OCI-LY7 (cell line): ENCODE measurements around the gene SLC4A5. TPM values are rescaled to one million over a fixed set of nuclear protein-coding genes. Genes with fewer than 3 reads are reported as not detected.
A peak's percentile ranks its signal among the peaks of the same experiment; 100 is the strongest.

Experiments
- BruUV-seq: library from RNA; stranded (reverse); fragments of 400-500 nt; replicated peaks from 2 replicates; lab custom pipeline; 2021; lab: Mats Ljungman, UMichigan
- CTCF ChIA-PET: fragments of 300-600 bp; sonication (Branson Sonifier 250); formaldehyde crosslinking; loops from one replicate; lab custom pipeline; 2022; ENCODE audit warnings: antibody characterized with exemption; ENCODE audit not compliant: unreplicated experiment; lab: Charles Lee
- POLR2A ChIA-PET: fragments of 300-600 bp; sonication (Branson Sonifier 250); formaldehyde crosslinking; loops from one replicate; lab custom pipeline; 2022; ENCODE audit warnings: antibody characterized with exemption; lab: Charles Lee
- DNase-seq: peaks from one replicate; pipeline ENCODE4 v3.0.0-alpha.2; 2015; ENCODE audit warnings: low spot score
- H2AFZ ChIP-seq: fragments of 200-600 bp; sonication (generic), shearing (Covaris generic); 2 replicates; pipeline ENCODE4 v1.6.1; 2014; ENCODE audit warnings: mild to moderate bottlenecking, antibody characterized with exemption, low read length, moderate library complexity
- H3K27ac ChIP-seq: fragments of 200-600 bp; sonication (generic); 2 replicates; pipeline ENCODE4 v1.5.1; 2014; ENCODE audit warnings: mixed run types, low read depth, mild to moderate bottlenecking, moderate library complexity, low read length, inconsistent platforms; ENCODE audit not compliant: poor library complexity, severe bottlenecking
- H3K36me3 ChIP-seq: fragments of 200-600 bp; sonication (generic); 2 replicates; pipeline ENCODE4 v1.6.1; 2014; ENCODE audit warnings: mild to moderate bottlenecking, antibody characterized with exemption, low read length, moderate library complexity, mixed read lengths; ENCODE audit not compliant: insufficient read depth
- H3K4me1 ChIP-seq: fragments of 200-600 bp; sonication (generic); 2 replicates; pipeline ENCODE4 v1.5.1; 2014; ENCODE audit warnings: mild to moderate bottlenecking, low read length; ENCODE audit not compliant: insufficient read depth, poor library complexity, severe bottlenecking
- H3K4me2 ChIP-seq: fragments of 200-600 bp; sonication (generic); 2 replicates; pipeline ENCODE4 v1.6.1; 2014; ENCODE audit warnings: mild to moderate bottlenecking, low read length
- H3K4me3 ChIP-seq: fragments of 200-600 bp; sonication (generic); 2 replicates; pipeline ENCODE4 v1.5.1; 2014; ENCODE audit warnings: mild to moderate bottlenecking, low read depth, low read length; ENCODE audit not compliant: poor library complexity, severe bottlenecking
- H3K79me2 ChIP-seq: fragments of 200-600 bp; sonication (generic); 2 replicates; pipeline ENCODE4 v1.6.1; 2016; ENCODE audit warnings: low read depth, mild to moderate bottlenecking, low read length, moderate library complexity, mixed read lengths; ENCODE audit not compliant: insufficient read depth
- H3K9me2 ChIP-seq: fragments of 200-600 bp; sonication (generic); 2 replicates; pipeline ENCODE4 v1.6.1; 2016; ENCODE audit warnings: mild to moderate bottlenecking, low read length, mixed read lengths; ENCODE audit not compliant: insufficient read depth
- H3K9me3 ChIP-seq: fragments of 200-600 bp; sonication (generic); 2 replicates; pipeline ENCODE4 v1.6.1; 2014; ENCODE audit warnings: mild to moderate bottlenecking, mixed run types, low read length, mixed read lengths
- H4K20me1 ChIP-seq: fragments of 200-600 bp; sonication (generic); 2 replicates; pipeline ENCODE4 v1.6.1; 2014; ENCODE audit warnings: mild to moderate bottlenecking, antibody characterized with exemption, low read length, moderate library complexity, mixed read lengths; ENCODE audit not compliant: insufficient read depth
- EZH2phosphoT487 ChIP-seq: fragments of 200-600 bp; sonication (generic); IDR thresholded peaks from 2 replicates; pipeline ENCODE4 v1.6.1; 2018; ENCODE audit warnings: low read depth, borderline replicate concordance, mild to moderate bottlenecking, mixed run types, antibody characterized with exemption, low read length, moderate library complexity, mixed read lengths
- intact Hi-C: fragments of 100-400 bp; cut with micrococcal nuclease; formaldehyde crosslinking; loops from one replicate; pipeline ENCODE4 v1.10.0; 2022; ENCODE audit not compliant: unreplicated experiment
- total RNA-seq, 2 experiments: library from RNA; depleted of rRNA in 1 of 2; stranded (reverse); fragments of >200 nt in 1 of 2; shearing (Covaris generic) in 1 of 2; gene quantifications; 2 replicates each; pipeline ENCODE4 v1.2.3, GENCODE V29; 2014 to 2022
- TF ChIP-seq, protein P1 (sequence below): fragments of 200-600 bp; sonication (generic); conservative IDR thresholded peaks from 2 replicates; pipeline ENCODE4 v1.5.1; 2014; ENCODE audit warnings: mild to moderate bottlenecking, antibody characterized with exemption, low read length, moderate library complexity, mixed read lengths

Gene SLC4A5
- total RNA-seq, 2 experiments from 2014 or later, result 1.2 to 7.0 TPM

DNA sequence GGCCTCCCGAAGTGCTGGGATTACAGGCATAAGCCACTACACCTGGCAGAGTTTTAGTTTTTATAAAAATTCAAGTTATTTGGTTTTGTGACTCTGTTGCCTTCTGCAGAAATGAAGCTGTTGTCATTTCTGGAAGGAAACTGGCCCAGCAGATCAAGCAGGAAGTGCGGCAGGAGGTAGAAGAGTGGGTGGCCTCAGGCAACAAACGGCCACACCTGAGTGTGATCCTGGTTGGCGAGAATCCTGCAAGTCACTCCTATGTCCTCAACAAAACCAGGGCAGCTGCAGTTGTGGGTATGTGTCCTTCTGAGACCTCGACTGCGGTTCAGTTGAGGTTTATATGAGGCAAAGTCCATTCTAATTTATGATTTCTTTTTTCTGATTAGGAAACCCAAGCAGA, 137.6 kb downstream of the SLC4A5 start:
- Histone ChIP-seq H3K79me2 (peaks cover 96% of the 10 kb centered on the region), H3K36me3 (peaks cover 98% of the 10 kb centered on the region), H3K9me3 (no peaks in the 10 kb centered on the region), H3K27ac (no peak overlapping the region), H3K4me1 (peaks cover 47% of the 10 kb centered on the region), H3K4me3 (no peak overlapping the region), H4K20me1 (peaks cover 54% of the 10 kb centered on the region), H3K4me2 (0 out of 2 replicates have a peak overlapping the region, but pooled peaks have one; percentile 38), H3K9me2 (no peaks in the 10 kb centered on the region), H2AFZ (no peak overlapping the region)
- CTCF ChIA-PET, result no interaction called here
- no TSS peak for BruUV-seq
- TF ChIP-seq, protein P1, sequence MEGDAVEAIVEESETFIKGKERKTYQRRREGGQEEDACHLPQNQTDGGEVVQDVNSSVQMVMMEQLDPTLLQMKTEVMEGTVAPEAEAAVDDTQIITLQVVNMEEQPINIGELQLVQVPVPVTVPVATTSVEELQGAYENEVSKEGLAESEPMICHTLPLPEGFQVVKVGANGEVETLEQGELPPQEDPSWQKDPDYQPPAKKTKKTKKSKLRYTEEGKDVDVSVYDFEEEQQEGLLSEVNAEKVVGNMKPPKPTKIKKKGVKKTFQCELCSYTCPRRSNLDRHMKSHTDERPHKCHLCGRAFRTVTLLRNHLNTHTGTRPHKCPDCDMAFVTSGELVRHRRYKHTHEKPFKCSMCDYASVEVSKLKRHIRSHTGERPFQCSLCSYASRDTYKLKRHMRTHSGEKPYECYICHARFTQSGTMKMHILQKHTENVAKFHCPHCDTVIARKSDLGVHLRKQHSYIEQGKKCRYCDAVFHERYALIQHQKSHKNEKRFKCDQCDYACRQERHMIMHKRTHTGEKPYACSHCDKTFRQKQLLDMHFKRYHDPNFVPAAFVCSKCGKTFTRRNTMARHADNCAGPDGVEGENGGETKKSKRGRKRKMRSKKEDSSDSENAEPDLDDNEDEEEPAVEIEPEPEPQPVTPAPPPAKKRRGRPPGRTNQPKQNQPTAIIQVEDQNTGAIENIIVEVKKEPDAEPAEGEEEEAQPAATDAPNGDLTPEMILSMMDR, result no peak
- no peak for TF ChIP-seq EZH2phosphoT487
- POLR2A ChIA-PET, result interaction anchor here (0.9 to 2.6 kb wide), 6 partner anchors 11 to 58 kb away, joined by 3 to 8 read pairs (median 4); partner anchors contain the start of genes BOLA3 and MOB1A
- intact Hi-C loops, result no loop called here
- DNase-seq, result no peak

DNA sequence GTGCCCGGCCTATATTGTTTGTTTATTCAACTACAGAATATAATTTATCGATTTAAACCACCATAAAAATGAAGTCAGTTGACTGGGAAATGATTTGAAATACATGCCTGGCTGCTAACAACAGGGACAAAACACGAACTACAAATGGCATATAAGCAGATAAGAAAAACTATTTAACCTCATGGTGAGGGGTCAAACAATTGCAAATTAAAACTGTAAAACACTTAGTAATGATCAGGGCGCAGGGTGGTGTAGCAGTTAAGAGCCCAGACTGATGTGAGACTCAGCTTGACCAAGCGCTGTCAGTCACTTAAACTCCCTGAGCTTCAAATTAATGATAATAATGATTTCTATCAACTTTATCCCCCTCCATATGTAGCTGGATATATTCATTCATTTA, 138.1 kb downstream of the SLC4A5 start:
- ChIA-PET CTCF (no interaction called here), POLR2A (interaction anchor here (0.7 to 2.6 kb wide), 8 partner anchors 11 to 58 kb away, joined by 3 to 8 read pairs (median 3); partner anchors contain the start of genes BOLA3 and MOB1A)
- intact Hi-C loops, result no loop called here
- no peak for DNase-seq
- Histone ChIP-seq H2AFZ (no peak overlapping the region), H3K4me3 (no peak overlapping the region), H3K9me2 (no peaks in the 10 kb centered on the region), H3K4me2 (peak overlapping the region; percentile 38), H4K20me1 (peaks cover 58% of the 10 kb centered on the region), H3K79me2 (peaks cover 96% of the 10 kb centered on the region), H3K36me3 (peaks cover 98% of the 10 kb centered on the region), H3K27ac (no peak overlapping the region), H3K9me3 (no peaks in the 10 kb centered on the region), H3K4me1 (peaks cover 52% of the 10 kb centered on the region)
- no peak for TF ChIP-seq EZH2phosphoT487
- TF ChIP-seq, protein P1, result no peak
- no TSS peak for BruUV-seq

DNA sequence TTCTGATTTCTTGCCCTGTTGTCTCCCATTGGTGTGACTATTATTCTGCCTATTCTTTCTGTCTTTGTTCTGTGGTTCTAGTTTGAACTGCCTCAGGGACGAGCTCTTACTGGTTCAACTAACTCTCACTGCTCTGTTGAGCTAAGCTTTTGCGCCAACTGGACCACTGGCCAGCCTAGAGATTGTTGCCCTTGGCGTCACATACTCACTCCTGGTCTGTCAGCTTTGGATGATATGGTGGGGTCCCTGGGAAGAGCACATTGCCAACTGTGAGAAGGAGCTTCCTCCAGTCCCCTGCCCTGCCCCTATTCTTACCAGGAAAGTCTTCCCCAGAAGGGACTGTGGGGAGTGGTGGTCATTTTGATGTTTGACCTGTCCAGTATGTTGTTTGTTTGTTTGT, 138.8 kb downstream of the SLC4A5 start:
- ChIA-PET CTCF (no interaction called here), POLR2A (interaction anchor here (0.7 to 2.6 kb wide), 4 partner anchors 12 to 50 kb away, joined by 3 to 8 read pairs (median 4); partner anchors contain the start of gene MOB1A)
- Histone ChIP-seq H3K36me3 (peaks cover 98% of the 10 kb centered on the region), H3K27ac (no peak overlapping the region), H2AFZ (no peak overlapping the region), H4K20me1 (peaks cover 59% of the 10 kb centered on the region), H3K4me2 (no peak overlapping the region; the same call in 1 of the 2 replicates), H3K4me1 (peaks cover 54% of the 10 kb centered on the region), H3K9me2 (no peaks in the 10 kb centered on the region), H3K9me3 (no peaks in the 10 kb centered on the region), H3K79me2 (peaks cover 96% of the 10 kb centered on the region), H3K4me3 (no peak overlapping the region)
- intact Hi-C loops, result no loop called here
- no TSS peak for BruUV-seq
- DNase-seq, result no peak
- no peak for TF ChIP-seq EZH2phosphoT487
- TF ChIP-seq, protein P1, result no peak
